Heart right ventricle (tissue), 16 donors: ENCODE measurements around the gene ISL2. TPM values are rescaled to one million over a fixed set of nuclear protein-coding genes. Genes with fewer than 3 reads are reported as not detected.

ENCODE experiments used
- ATAC-seq, 8 donors: fragments of 200-7000 bp; cut with Tn5 transposase; one replicate each; pipeline ENCODE4 v1.9.1; 2020; ENCODE audit warnings: mild to moderate bottlenecking in 8 of 8, moderate library complexity in 8 of 8, moderate number of reproducible peaks in 1 of 8
- DNase-seq, 2 donors: peaks; one replicate each; pipeline ENCODE4 v3.0.0-alpha.2; 2020
- H3K27ac ChIP-seq, 10 donors: fragments of 200-600 bp; sonication (generic) in 2 of 10; one replicate each; pipeline versions ENCODE4 v1.5.0 to v1.8.0; 2020 to 2022; ENCODE audit warnings: mild to moderate bottlenecking in 3 of 10
- H3K27me3 ChIP-seq, 7 donors: fragments of 200-600 bp; one replicate each; pipeline ENCODE4 v1.8.0; 2021 to 2022; ENCODE audit warnings: mild to moderate bottlenecking in 2 of 7
- H3K36me3 ChIP-seq, 9 donors: fragments of 200-600 bp; sonication (generic) in 1 of 9; one replicate each; pipeline versions ENCODE4 v1.5.0 to v1.8.0; 2020 to 2022; ENCODE audit warnings: mild to moderate bottlenecking in 2 of 9
- H3K4me1 ChIP-seq, 9 donors: fragments of 200-600 bp; sonication (generic) in 1 of 9; one replicate each; pipeline versions ENCODE4 v1.5.0 to v1.8.0; 2020 to 2022; ENCODE audit warnings: mild to moderate bottlenecking in 4 of 9
- H3K4me3 ChIP-seq, 10 donors: fragments of 200-600 bp; sonication (generic) in 2 of 10; one replicate each; pipeline versions ENCODE4 v1.5.0 to v1.8.0; 2020 to 2022; ENCODE audit warnings: mild to moderate bottlenecking in 7 of 10, moderate library complexity in 2 of 10
- H3K9me3 ChIP-seq, 11 donors: fragments of 200-600 bp in 10 of 11; sonication (generic) in 2 of 11; one replicate each; pipeline versions ENCODE4 v1.5.0 to v1.8.0; 2013 to 2022; ENCODE audit warnings: mild to moderate bottlenecking in 2 of 11, control low read depth in 1 of 11, moderate library complexity in 1 of 11
- WGBS, 2 donors: extraction: QIAGEN DNeasy Blood & Tissue Kit; methylation state at CpG; one replicate each; pipeline ENCODE4 v1.1.7; 2013; ENCODE audit warnings: inconsistent platforms in 1 of 2; 5-methylcytosine and 5-hydroxymethylcytosine counted together
- intact Hi-C, 10 donors: fragments of 100-400 bp; cut with DNase I; formaldehyde crosslinking; loops; one replicate each; pipeline versions ENCODE4 v1.11.1 to v1.14.2; 2022
- polyA plus RNA-seq, 2 donors: library from polyadenylated mRNA; stranded (reverse); fragments of 200-250 nt; gene quantifications; one replicate each; pipeline ENCODE4 v1.2.3, GENCODE V29; 2013
- total RNA-seq, 10 donors: library from RNA; stranded (reverse); fragmentation: NEBNext Ultra II Directional in 3 of 10; extraction: Animal tissue kit (Norgen Biotek cat#: 25700) in 3 of 10; gene quantifications; one replicate each; pipeline versions ENCODE4 v1.2.1 to v1.2.4, GENCODE V29; 2021 to 2023
- TF ChIP-seq, protein P1 (sequence below), 9 donors: fragments of 200-600 bp; sonication (generic) in 2 of 9; IDR thresholded peaks; one replicate each; pipeline versions ENCODE4 v1.5.0 to v1.8.0; 2021 to 2022; ENCODE audit warnings: antibody characterized with exemption in 9 of 9, mild to moderate bottlenecking in 5 of 9, moderate library complexity in 1 of 9
- donor health status: Arrhythmogenic right ventricular cardiomyopathy.
- donor health status: ischemic (EF 13 %, LVEDD 7.1; RV severe dilation, severe dysfunction).
- donor health status: healthy with polysubstance abuse.
- donor health status: DM: no; HTN: yes; CAD: no.
- donor health status: DM: no; HTN: no; CAD: no.
- donor health status: ischemic (EF 25% LVEDD 6.9; RV normal size, moderate dysfunction).
- donor health status: ischemic (EF 25% LVEDD 5.7; RV mildly dilated, moderate dysfunction).
- donor health status: healthy.
- donor health status: DM: yes; HTN: yes; CAD: no.
- donor health status: Ischemic cardiomyopathy.
- donor health status: ischemic (EF 35%, LVEDD 5.7; RV mildly dilated, moderate dysfunction).
- donor health status: nonischemic (EF 11% LVEDD 7.7; RV severe dilation, severe dysfunction).
- donor health status: DM: yes; HTN: yes; CAD: no.
- donor health status: PGD.
- donor health status: ischemic (EF 29% LVEDD 5.4; RV normal size, mild dysfunction).
- donor health status: nonischemic (EF 23%, LVEDD 6.1; RV moderate dilation, normal function).

ISL2 gene
- total and polyA plus RNA-seq, 12 donors = 0.16 TPM; not detected in 11

DNA sequence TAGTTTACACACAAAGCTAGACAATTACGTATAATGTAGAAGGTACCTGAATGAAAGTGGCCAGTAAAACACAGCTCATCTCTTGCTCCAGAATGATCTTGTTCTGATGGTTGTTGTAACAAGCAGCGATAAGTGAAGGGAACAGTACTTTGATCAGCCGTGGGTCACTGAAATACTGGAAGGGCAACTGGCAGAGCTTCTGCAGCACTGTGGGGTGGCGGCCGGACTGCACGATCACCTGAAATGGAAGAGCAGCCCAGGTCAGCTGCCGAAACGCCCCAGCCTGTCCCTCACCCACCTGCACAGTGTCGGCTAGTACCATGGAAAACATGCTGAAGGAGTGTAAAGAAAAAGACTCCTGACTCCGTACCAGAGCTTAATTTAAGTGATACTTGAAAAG is 17.3 kb downstream of the ISL2 start:
- ATAC-seq (no peak), DNase-seq (no peak)
- Histone ChIP-seq H3K27me3 (peaks cover 0 to 10% (median 7%) of the 10 kb centered on the region in 7 donors), H3K4me1 (no peaks in the 10 kb centered on the region), H3K4me3 (no peak overlapping the region), H3K36me3 (peaks cover 0 to 18% (median 0%) of the 10 kb centered on the region in 9 donors), H3K27ac (no peak overlapping the region), H3K9me3 (no peaks in the 10 kb centered on the region)
- 95 to 99% methylated on average over 10 of the region's 10 CpGs for WGBS, 2 donors
- TF ChIP-seq, protein P1, sequence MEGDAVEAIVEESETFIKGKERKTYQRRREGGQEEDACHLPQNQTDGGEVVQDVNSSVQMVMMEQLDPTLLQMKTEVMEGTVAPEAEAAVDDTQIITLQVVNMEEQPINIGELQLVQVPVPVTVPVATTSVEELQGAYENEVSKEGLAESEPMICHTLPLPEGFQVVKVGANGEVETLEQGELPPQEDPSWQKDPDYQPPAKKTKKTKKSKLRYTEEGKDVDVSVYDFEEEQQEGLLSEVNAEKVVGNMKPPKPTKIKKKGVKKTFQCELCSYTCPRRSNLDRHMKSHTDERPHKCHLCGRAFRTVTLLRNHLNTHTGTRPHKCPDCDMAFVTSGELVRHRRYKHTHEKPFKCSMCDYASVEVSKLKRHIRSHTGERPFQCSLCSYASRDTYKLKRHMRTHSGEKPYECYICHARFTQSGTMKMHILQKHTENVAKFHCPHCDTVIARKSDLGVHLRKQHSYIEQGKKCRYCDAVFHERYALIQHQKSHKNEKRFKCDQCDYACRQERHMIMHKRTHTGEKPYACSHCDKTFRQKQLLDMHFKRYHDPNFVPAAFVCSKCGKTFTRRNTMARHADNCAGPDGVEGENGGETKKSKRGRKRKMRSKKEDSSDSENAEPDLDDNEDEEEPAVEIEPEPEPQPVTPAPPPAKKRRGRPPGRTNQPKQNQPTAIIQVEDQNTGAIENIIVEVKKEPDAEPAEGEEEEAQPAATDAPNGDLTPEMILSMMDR (IDR thresholded peaks at IDR 0.05) = no peak
- intact Hi-C loops = no loop called here

DNA sequence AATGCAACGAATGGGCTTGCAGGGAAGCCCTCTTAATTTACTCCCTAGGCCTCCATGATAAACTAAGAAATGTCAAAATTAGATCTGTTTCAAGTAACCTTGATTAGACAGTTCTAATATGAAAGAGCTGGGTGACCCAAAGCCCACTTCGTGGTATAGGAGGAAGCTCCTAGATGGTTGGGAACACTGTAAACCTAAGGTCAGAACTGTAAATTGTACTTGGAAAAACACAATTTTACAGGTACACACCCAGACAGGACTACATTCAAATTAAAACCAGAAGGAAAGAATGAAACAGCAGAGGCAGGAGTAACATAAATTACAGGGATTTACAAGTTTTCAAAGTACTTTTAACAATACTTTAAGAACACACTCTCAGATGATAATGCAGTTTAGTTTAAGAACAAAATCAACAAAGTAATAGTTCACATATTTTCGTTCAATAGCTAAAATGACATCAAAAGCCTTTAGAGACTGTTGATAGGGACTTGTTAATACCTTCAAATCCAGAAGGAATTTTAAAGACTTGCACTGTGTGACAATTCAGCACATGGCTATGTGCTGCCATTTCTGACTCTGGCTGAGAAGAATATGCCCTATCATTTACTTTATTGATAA is 18.4 kb downstream of the ISL2 start:
- no peak for DNase-seq

DNA sequence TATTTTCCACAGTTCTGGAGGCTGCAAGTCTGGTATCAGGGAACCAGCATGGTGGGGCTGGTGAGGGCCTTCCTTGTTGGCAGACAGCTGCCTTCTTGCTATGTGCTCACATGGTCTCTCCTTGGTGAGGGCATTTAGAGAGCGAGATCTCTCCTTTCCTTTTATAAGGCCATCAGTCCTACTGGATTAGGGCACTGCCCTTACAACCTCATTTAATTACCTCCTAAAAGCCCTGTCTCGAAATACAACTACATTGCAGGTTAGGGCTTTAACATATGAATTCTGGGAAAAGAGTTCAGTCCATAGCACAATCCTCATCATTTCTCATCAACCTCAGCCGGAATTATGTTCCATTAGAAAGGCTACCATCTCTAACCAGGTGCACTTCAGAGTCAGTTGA is 21.9 kb downstream of the ISL2 start:
- no peaks in the 10 kb centered on the region for H3K9me3 ChIP-seq
- WGBS, 2 donors = 96 to 99% methylated on average over 3 of the region's 3 CpGs
- no peak for ATAC-seq
- no peak overlapping the region for H3K4me3 ChIP-seq
- DNase-seq = no peak
- intact Hi-C loops = no loop called here
- TF ChIP-seq, protein P1 (IDR thresholded peaks at IDR 0.05) = no peak
- H3K27ac ChIP-seq = no peak overlapping the region
- peaks cover 0 to 4% (median 0%) of the 10 kb centered on the region in 7 donors for H3K27me3 ChIP-seq
- peaks cover 0 to 15% (median 0%) of the 10 kb centered on the region in 9 donors for H3K36me3 ChIP-seq
- H3K4me1 ChIP-seq = no peaks in the 10 kb centered on the region

More for the DNA sequence above, 18.4 kb downstream of the ISL2 start:
- intact Hi-C loops = no loop called here
- H3K27ac ChIP-seq = no peak overlapping the region
- no peak for ATAC-seq
- TF ChIP-seq, protein P1 (IDR thresholded peaks at IDR 0.05) = no peak
- H3K27me3 ChIP-seq = peaks cover 0 to 9% (median under 1%) of the 10 kb centered on the region in 7 donors
- 92 to 93% methylated on average over 3 of the region's 3 CpGs for WGBS, 2 donors
- no peak overlapping the region for H3K4me3 ChIP-seq
- H3K9me3 ChIP-seq = no peaks in the 10 kb centered on the region
- peaks cover 0 to 27% (median 0%) of the 10 kb centered on the region in 9 donors for H3K36me3 ChIP-seq
- H3K4me1 ChIP-seq = no peaks in the 10 kb centered on the region

DNA sequence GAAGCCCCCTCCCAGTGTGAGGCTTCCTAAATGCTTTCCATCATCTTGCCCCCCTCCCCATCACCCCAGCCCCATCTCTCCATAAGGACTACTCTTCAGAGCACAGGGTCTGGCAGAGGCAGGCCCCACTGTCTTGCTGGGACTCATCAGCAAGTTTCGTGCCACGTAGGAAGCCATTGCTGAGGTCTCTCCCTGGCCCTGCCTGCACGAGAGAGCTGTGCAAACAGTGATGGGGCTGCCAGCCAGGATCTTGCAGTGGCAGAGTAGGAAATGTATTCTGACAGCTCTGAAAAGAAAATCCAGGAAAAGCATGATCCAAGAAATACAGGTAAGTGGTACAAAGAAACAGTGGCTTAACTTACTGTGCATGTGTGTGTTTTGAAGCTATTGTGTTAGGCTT is 22.6 kb downstream of the ISL2 start:
- H3K27me3 ChIP-seq = peaks cover 0 to 4% (median 0%) of the 10 kb centered on the region in 7 donors
- H3K27ac ChIP-seq = no peak overlapping the region
- ATAC-seq (no peak), DNase-seq (no peak)
- 94 to 98% methylated on average over 3 of the region's 3 CpGs for WGBS, 2 donors
- intact Hi-C loops = no loop called here
- TF ChIP-seq, protein P1 (IDR thresholded peaks at IDR 0.05) = no peak
- no peak overlapping the region for H3K4me3 ChIP-seq
- H3K36me3 ChIP-seq = peaks cover 0 to 9% (median 0%) of the 10 kb centered on the region in 9 donors
- no peaks in the 10 kb centered on the region for H3K4me1 ChIP-seq
- H3K9me3 ChIP-seq = no peaks in the 10 kb centered on the region
